HL-60 (cell line): Measurements from ENCODE around the gene PASK.

ENCODE experiments used
- GABPA ChIP-seq: IDR thresholded peaks from 2 replicates; pipeline ENCODE4 v1.6.1; 2012; ENCODE audit warnings: low read depth
- POLR2AphosphoS5 ChIP-seq: IDR thresholded peaks from 2 replicates; pipeline ENCODE4 v1.6.1; 2012; ENCODE audit warnings: low read depth
- SPI1 ChIP-seq: IDR thresholded peaks from 2 replicates; pipeline ENCODE4 v1.6.1; 2012; ENCODE audit warnings: low read depth, mild to moderate bottlenecking, borderline replicate concordance
- TF ChIP-seq, protein P1 (sequence below): IDR thresholded peaks from one replicate; pipeline ENCODE4 v1.5.1; 2011; ENCODE audit warnings: low read length, control low read depth, inconsistent platforms; ENCODE audit not compliant: insufficient read depth
- TF ChIP-seq, protein P2 (sequence below): IDR thresholded peaks from 2 replicates; pipeline ENCODE4 v1.6.1; 2012; ENCODE audit warnings: low read depth; ENCODE audit not compliant: insufficient replicate concordance

DNA sequence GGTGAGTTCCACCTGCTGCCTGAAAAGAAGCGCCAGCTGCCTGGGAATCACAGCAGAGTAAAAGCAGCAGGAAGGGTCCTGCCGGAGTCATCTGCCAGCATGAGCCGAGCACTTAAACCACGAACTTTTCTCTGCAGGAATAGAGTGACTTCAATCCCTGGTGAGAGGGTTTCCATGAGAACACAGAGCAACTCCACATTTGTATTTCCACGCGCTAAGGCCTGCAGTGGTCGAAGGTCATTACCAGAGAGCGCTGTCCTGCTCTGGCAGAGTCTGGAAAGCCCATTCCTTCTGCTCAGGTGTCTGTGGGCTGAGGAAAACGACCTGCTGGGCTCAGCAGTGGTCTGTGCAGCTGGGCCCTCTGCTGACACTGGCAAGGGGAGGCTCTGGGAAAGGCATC, 6.7 kb downstream of the PASK start:
- TF ChIP-seq, protein P1, sequence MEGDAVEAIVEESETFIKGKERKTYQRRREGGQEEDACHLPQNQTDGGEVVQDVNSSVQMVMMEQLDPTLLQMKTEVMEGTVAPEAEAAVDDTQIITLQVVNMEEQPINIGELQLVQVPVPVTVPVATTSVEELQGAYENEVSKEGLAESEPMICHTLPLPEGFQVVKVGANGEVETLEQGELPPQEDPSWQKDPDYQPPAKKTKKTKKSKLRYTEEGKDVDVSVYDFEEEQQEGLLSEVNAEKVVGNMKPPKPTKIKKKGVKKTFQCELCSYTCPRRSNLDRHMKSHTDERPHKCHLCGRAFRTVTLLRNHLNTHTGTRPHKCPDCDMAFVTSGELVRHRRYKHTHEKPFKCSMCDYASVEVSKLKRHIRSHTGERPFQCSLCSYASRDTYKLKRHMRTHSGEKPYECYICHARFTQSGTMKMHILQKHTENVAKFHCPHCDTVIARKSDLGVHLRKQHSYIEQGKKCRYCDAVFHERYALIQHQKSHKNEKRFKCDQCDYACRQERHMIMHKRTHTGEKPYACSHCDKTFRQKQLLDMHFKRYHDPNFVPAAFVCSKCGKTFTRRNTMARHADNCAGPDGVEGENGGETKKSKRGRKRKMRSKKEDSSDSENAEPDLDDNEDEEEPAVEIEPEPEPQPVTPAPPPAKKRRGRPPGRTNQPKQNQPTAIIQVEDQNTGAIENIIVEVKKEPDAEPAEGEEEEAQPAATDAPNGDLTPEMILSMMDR: no peak
- TF ChIP-seq POLR2AphosphoS5 (no peak), GABPA (no peak), SPI1 (no peak)
- TF ChIP-seq, protein P2, sequence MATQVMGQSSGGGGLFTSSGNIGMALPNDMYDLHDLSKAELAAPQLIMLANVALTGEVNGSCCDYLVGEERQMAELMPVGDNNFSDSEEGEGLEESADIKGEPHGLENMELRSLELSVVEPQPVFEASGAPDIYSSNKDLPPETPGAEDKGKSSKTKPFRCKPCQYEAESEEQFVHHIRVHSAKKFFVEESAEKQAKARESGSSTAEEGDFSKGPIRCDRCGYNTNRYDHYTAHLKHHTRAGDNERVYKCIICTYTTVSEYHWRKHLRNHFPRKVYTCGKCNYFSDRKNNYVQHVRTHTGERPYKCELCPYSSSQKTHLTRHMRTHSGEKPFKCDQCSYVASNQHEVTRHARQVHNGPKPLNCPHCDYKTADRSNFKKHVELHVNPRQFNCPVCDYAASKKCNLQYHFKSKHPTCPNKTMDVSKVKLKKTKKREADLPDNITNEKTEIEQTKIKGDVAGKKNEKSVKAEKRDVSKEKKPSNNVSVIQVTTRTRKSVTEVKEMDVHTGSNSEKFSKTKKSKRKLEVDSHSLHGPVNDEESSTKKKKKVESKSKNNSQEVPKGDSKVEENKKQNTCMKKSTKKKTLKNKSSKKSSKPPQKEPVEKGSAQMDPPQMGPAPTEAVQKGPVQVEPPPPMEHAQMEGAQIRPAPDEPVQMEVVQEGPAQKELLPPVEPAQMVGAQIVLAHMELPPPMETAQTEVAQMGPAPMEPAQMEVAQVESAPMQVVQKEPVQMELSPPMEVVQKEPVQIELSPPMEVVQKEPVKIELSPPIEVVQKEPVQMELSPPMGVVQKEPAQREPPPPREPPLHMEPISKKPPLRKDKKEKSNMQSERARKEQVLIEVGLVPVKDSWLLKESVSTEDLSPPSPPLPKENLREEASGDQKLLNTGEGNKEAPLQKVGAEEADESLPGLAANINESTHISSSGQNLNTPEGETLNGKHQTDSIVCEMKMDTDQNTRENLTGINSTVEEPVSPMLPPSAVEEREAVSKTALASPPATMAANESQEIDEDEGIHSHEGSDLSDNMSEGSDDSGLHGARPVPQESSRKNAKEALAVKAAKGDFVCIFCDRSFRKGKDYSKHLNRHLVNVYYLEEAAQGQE: no peak
